ENCODE results near the gene MEIS2.

The MEIS2 gene

DNA sequence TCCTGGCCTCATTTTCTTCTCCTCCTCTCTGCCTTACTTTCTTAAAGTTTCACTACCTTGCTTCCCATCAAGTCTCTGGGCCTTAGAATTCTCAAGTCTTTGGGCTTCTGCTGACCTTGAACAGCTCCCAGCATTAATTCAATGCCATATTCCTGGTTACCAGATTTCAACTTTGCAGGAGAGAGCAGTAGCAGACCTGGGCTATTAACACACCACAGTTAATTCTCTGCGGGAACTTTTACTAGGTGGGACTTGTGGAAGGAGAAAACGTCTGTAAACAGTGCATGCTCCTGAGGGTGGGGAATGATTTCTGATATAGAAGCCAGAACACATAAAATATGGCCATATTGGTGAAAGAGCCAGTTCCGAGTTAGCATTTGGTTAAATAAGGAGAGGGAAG is 214.6 kb downstream of the MEIS2 start:
- intact Hi-C loops (cut with DNase I), result no loop called here
- no peak for DNase-seq

DNA sequence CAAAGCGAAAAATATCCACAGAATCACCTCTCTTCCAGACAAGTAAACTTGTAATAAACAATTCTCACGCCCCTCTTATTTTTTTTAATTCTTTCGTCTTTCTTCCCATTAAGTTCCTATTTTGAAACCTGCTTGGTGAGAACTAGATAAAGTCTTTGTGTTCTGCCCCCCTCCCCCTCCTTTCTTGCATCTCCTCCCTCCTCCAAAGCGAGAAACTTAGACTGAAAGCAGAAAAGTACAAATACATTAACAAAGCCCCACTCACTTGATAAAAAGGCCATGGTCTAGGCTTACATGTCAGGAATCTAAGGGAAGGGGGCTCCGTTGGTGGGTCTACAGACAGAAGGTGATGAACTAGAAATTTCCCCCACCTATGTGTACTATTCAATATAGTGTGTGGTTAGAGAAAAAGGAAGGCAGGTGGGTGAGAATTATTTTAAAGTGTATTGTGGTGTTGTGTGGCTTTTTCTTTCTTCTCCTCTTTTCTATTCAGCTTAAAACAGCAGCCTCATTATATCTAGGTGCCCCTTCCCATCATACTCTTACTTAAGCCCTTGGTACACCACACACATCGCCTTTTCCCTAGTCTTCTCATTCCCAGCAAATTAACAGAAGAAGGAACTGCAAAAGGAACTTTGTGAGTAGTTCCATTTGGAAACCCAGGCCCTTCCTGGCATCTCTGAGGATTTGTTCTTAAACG is 215.3 kb downstream of the MEIS2 start:
- intact Hi-C loops (cut with DNase I), result loop anchor here (5.0 kb wide), 1 partner anchor 383 kb away; no protein-coding TSS in a partner anchor
- no peak for DNase-seq

DNA sequence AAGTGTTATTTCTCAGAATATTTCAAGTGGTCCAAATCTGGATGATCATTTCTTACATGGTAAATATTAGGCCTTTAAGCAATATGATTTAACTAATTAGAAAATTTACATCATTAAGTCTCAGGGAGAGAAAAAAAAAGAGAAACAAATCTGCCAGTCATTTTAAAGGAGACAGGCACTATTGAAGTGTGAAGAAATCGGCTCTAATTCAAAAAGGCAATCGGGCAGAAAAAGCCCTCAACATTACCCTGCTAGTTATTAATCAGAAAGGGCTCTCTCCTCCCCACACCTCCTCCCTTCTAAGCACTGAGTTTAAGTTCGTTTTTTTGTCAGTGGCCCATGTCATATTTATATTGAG is 215.9 kb downstream of the MEIS2 start:
- DNase-seq, result no peak

DNA sequence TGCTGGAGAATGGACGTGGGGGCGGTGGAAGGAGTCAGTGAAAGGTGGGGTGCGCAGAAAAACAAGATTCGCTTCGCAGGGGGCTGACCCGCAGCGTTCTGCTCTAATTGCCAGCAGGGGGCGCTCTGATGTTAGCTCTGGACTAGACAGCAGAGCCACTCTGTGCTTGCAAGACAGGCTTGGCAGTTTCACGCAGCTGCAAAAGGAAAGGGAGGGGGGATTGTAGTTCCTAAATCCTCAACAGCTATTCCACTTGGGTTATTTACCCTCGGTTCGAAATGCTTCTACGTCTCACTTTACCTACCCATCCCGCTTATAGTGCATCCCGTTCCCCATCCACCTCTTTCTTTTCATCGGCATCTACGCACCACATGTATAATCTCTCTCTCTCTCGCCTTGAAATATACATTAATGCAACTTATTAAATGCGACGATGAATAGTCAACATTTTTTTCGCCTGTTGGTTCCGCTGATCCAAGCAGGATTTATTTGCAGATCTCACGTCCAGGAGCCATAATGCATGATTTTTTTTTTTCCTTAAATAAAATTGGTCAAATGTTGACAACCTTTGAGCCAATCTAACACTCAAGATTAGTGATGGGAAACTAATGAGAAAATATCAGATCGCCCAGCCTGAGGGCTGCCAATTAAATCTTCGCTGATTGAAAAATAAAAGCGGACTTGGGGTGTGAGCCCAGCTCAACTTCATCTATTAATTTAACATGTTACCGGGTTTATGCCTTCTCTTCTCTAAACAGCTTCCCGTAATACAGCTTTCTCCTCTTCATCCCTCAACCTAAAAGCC is 216.4 kb downstream of the MEIS2 start:
- intact Hi-C loops (cut with DNase I), result loop anchor here (1.0 to 5.0 kb wide), 4 partner anchors 218 to 382 kb away; no protein-coding TSS in a partner anchor
- DNase-seq, result peak; percentile 72 to 98 (median 88)

More for the DNA sequence above, 215.9 kb downstream of the MEIS2 start:
- intact Hi-C loops (cut with DNase I), result loop anchor here (5.0 kb wide), 1 partner anchor 382 kb away; no protein-coding TSS in a partner anchor

DNA sequence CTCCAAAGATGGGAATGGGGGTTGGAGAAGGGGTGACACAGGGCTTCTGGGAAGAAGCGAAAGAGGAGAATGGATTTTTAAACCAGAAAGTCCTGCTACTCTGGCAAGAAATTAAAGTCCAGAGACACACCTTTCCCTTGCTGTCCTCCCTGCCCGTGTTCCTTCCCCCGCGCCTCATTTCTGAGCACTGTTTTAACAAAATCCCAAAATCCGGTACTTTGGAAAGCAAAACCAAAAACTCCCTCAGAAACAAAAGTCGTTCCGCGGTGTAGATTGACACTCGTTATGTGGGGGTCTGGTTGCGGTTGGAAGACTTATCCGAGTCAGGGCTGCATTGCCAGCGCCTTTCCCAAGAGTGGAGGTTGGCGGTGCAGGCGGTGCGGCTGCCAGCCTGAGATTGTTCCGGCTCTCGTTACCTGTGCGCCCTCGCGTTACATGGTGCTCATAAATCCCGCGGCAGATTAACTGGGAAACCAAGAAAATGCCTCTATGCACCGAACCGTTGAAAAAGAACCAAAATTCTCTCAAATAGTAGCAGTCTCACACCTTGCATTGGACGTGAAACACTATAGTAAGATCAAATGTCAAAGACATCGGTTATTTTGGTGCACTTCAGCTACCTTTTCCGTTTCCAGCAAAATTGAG is 217.7 kb downstream of the MEIS2 start:
- intact Hi-C loops (cut with DNase I), result loop anchor here (1.0 to 5.0 kb wide), 4 partner anchors 220 to 380 kb away; no protein-coding TSS in a partner anchor
- DNase-seq, result peak in 1 of 10 donors; percentile 74

DNA sequence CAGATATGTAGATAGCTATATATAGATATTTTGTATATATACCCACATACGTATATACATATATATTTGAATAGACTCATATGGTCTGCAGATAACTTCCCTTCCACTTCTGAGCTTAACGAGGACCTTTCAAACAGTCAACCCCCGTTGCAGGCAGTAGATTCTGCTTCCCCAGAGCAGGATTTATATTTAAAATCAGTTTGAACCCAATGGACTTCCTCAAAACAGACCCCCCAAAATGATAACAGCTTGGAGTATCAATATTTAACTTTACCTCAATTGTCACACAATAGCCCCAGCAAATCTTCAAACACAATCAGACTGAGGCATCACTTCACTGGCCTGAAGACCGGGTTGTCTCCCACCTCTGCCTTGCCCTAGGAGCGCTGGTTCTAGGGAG is 218.3 kb downstream of the MEIS2 start:
- no peak for DNase-seq
- intact Hi-C loops (cut with DNase I), result loop anchor here (2.0 to 5.0 kb wide), 3 partner anchors 225 to 380 kb away; no protein-coding TSS in a partner anchor

DNA sequence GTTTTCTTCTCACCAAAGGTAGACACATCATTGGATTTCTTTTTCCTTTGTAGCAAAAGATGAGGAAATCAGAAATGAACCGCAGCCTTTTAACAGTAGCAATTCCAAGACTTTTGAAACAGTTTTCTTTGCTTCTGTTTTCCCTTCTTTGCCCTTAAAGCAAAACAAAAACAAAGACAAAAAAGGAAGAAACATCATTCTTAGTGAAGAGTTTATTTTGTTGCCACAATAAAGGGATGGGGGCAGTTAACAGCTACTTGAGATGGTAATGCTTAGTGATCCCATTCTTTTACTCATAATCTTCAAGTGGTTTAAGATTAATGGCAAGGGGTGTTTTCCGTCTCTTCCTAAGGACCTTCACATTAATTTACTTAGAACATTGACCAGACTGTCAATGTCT is 218.8 kb downstream of the MEIS2 start:
- intact Hi-C loops (cut with DNase I), result loop anchor here (5.0 kb wide), 1 partner anchor 379 kb away; no protein-coding TSS in a partner anchor
- no peak for DNase-seq

DNA sequence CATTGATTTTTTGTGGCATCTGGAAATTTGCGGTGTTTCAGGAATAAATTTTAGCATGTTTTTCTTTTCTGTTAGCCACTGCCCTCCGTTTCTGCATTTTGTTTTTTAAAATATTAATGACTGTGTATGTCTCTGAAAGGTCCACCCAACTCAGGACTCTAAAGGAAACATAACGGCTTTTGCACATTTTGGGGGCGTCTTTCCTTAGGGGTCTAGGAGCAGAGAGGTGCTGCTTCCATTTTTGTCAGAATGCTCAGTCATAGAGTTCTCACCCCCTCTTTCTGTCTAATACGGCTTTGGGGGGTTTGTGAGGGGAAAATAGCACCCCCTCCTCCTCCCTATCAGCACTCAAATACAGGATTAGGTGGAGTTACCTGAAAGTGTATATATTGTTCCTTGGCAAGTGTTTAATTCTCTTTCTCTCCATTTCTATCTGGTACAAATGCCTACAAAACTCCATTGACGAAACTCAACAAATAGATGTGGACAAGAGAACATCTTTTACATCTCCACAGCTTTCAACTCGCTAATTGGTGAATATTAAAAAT is 219.4 kb downstream of the MEIS2 start:
- no peak for DNase-seq
- intact Hi-C loops (cut with DNase I), result loop anchor here (5.0 kb wide), 1 partner anchor 379 kb away; no protein-coding TSS in a partner anchor

DNA sequence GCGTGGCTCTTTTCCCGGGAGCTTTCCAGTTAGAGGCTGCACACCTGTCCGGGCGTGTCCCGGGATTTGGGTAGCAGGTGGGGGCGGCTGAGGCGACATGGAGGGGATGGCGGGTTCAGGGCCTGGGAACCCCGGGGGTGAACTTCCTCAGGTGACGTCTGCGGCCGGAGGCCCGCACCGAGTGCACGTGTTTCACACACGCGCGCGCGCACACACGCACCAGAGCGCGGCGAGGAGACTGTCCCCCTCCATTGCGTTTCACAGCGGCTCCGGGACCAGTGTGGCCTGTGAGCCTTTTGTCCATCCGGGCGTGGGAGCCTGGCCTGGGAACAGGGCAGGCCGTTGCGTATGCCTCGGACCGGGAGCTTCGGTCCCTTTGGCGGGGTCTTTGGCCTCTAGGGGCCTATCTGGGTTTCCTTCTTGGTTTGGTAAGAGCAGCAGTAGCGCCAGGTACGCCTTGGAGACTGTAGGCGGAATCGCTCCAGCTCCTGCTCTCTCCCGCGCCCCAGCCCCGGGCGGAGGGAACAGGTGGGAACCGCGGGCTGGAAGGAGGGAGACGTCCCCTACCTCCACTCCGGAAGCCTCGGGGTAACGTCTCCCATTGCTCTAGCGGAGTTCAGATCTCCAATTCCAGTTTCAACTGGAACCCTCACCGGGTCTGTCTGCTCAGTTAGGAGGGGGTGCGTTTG is 220.0 kb downstream of the MEIS2 start:
- peak in 2 of 10 donors; percentile 64 to 81 for DNase-seq
- intact Hi-C loops (cut with DNase I), result loop anchor here (5.0 kb wide), 1 partner anchor 378 kb away; no protein-coding TSS in a partner anchor

DNA sequence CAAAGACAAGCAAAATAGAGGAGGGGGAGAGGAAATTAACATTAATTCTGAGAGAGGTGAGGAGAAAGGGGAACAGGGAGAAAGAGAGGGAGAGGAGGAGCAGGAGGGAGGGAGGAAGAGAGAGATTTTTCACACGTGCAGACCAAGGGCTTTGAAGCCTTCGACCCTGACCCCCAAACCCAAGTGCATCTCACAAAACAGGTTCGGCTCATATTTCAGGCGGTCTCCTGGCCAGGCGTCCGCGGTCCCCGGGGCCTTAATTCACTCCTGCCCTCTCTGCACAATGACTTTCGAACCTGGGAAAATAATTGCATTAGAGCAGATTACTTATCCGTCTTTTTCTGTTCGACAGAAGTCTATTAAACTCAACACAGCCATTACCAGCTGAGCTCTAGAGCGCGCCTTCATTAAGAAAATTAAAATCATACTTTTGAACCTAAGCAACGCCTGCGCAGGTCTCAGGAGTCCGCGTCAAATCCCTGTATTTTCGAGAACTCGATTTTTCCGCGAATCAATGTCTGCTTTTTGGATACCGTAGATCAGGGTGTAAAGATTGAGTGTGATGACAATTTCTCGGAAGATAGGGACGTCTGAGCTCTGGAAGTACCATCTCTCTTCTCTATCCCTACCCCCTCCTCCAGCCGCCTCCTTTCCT is 220.7 kb downstream of the MEIS2 start:
- intact Hi-C loops (cut with DNase I), result loop anchor here (5.0 kb wide), 2 partner anchors 377 to 1592 kb away; no protein-coding TSS in a partner anchor
- DNase-seq, result peak in 1 of 10 donors; percentile 60

DNA sequence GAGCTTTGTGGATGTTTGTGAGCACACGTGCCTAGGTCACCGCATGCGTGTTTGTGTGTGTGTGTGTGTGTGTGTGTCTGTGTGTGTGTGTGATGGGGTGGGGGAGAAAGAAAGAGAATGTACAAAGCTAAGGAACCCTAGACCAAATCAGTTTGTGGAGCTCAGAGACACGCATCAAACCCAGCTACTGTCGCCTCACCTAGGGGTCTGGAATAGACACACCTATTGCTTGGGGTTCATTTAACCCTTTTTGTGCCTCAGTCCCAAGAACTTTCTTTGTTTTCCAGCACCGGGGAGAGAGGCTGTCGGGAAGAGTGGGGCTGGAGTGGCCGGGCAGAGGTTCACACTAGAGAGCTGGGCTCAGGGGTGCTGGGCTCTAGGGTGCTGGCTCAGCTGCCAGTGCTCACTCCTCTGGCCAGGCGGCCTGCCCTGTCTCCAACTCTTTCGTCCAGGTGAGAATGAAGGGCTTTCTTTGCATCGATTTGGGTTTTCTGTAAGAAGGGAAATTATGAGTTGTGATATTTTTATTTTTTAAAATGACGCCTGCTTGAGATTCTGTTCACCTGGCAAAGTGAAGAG is 221.6 kb downstream of the MEIS2 start:
- intact Hi-C loops (cut with DNase I), result loop anchor here (5.0 kb wide), 1 partner anchor 1591 kb away; no protein-coding TSS in a partner anchor
- peak in 1 of 10 donors; percentile 52 for DNase-seq

DNA sequence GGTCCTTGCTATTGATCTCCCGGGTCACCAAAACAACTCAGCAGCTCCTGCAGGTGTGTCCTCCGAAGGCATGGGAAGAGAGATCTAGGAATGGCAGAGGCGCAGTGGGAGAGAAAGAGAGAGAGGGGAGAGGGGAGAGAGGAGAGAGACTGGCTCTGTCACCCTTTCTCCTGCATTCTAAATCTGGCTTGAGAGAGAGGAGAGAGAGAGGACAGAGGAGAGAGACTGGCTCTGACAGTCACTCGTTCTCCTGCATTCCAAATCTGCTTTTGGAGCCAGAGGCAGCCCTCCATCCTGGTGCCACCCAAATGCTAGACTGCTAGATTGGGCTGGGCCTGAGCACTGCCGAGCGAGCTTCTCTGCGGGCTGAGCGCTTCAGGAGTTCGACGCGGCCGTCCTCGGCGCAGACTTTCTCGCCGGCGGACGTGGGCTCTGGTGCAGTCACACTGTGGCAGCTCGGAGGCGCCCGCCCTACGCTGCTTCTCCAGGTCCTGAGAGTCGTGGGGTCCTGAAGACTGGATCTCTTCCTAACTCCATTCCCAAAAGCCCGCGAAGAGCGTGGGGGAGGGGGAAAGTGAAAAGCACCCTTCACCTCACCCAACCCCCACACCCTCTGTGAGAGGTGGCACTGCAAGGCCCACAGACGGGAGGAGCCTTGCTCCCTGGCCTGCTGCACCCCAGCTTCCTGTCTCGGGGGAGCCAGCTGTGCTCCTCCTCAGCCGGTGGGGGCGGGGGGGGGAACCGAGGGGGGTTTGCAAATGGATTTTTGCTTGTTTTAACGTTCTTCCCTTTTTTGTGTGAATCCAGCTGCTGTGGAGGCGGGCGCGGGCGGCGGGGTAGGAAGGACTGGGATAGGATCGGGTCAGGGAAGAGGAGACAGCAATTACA is 222.3 kb downstream of the MEIS2 start:
- peak in 2 of 10 donors; percentile 55 to 58 for DNase-seq
- intact Hi-C loops (cut with DNase I), result loop anchor here (5.0 kb wide), 1 partner anchor 1591 kb away; no protein-coding TSS in a partner anchor

DNA sequence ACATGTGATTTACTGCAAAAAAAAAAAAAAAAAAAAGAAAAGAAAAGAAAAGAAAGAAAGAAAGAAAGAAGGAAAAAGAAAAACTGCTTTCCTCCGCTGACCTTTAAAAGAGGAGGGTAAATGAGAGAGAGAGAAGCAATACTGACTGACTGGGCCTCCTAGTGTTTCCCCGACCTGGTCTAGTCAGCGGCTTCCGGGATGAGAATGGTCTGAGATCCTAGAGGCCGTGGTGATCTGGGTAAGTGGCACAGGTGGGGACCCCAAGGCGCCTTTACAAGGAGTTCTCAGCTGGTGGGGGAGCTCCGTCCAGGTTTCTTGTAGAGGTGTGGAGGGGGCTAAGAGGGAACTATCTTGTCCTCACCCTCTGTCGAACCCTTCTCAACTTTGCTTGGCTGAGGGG is 223.1 kb downstream of the MEIS2 start:
- DNase-seq, result no peak
- intact Hi-C loops (cut with DNase I), result loop anchor here (5.0 kb wide), 1 partner anchor 1590 kb away; no protein-coding TSS in a partner anchor

DNA sequence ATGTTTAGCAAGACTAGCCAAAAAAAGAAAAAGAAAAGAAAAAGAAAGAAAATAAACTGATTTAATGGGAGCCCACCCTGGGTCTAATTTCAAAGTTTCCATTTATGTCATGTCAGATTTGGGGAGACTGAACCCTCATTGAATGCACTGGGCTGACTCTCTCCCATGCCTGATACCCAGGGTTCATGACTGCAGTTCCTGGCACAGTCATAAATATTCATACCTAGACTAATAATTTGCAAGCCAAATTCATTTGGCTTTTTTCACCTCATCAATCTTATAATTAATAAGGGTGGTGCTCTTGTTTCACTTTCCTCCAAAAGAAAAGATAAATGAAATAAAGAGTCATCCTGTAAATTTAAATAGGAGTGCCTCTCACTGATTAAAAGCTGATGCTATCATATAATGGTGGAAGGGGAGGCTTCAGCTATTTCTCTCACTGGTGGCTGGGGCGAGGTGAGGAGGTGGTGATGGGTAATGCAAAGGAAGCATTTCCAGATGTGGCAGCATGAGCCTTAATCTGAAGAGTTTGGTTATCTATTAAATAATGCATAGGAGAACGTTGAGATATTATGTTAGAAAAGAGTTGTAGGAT is 224.5 kb downstream of the MEIS2 start:
- intact Hi-C loops (cut with DNase I), result loop anchor here (5.0 kb wide), 1 partner anchor 1589 kb away; no protein-coding TSS in a partner anchor
- no peak for DNase-seq

DNA sequence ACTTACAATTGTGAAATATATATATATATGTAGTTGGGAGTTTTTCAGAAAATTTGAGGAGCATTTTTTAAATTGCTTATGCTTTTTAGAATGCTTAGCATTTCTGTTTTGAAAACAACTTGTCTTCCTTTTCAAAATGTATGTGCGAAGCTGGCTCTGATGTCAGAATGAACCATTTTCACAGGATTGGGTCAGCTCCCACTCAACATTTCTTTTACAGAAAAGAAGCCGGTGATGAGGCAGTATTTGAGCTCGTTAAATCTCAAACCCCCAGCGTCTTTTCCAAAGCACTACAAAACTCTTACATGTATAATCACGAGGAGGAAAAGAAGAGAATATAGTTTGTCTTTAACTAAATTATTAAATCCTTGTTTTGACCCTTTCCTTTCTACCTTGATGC is 225.4 kb downstream of the MEIS2 start:
- intact Hi-C loops (cut with DNase I), result loop anchor here (5.0 kb wide), 1 partner anchor 1588 kb away; no protein-coding TSS in a partner anchor
- no peak for DNase-seq

DNA sequence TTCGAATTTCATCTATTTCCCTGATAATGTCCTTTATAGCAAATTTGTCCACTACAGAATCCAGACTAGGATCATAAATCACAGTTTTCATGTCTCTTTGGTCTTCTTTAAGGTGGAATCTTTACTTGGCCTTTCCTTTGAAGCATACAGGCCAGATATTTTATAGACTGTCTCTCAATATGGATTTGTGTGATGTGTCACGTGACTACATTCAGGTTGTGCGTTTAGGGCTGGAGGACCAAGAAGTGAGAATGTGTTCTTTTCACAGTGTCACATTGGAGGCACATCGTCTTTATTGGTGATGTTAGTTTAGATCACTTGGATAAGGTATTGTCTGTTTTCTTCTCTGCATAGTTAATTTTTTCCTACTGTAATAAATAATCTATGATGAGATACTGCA is 232.9 kb downstream of the MEIS2 start:
- intact Hi-C loops (cut with DNase I), result no loop called here

DNA sequence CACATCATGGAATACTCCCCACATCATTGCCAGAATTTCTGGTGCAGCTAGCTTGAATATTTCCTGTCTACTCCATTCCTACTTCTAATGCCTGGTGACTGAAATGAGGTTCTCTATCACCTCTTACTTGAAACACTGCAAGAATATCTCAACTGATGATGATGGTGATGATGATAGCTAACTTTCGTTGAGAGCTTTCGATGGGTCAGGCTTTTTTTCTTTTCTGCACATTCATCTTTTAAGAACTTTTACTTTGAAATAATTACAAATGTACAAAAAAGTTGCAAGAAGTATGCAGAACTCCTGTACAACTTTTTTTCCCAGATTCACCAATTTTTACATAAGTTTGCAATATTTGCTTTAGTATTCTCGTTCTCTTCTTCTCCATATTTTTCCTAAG is 233.5 kb downstream of the MEIS2 start:
- intact Hi-C loops (cut with DNase I), result no loop called here
- DNase-seq, result no peak

More for the DNA sequence above, 232.9 kb downstream of the MEIS2 start:
- DNase-seq, result no peak
